NB4 (cell line): ENCODE measurements around the gene GDAP1L1.

Experiments used
- DNase-seq: peaks from one replicate; pipeline ENCODE4 v3.0.0; 2010; ENCODE audit warnings: low read depth
- H3K4me3 ChIP-seq: one replicate; pipeline ENCODE4 v1.5.1; 2011; ENCODE audit warnings: mild to moderate bottlenecking, low read depth, low read length, moderate library complexity
- MYC ChIP-seq: IDR thresholded peaks from 2 replicates; pipeline ENCODE4 v1.6.1; 2011; ENCODE audit warnings: low read depth, low read length
- POLR2A ChIP-seq: IDR thresholded peaks from 2 replicates; pipeline ENCODE4 v1.6.1; 2011; ENCODE audit warnings: mild to moderate bottlenecking; ENCODE audit not compliant: insufficient read length; ENCODE audit errors: extremely low read depth
- TF ChIP-seq, protein P1 (sequence below): IDR thresholded peaks from 2 replicates; pipeline ENCODE4 v1.6.1; 2011; ENCODE audit warnings: low read depth, low read length
- TF ChIP-seq, protein P2 (sequence below): IDR thresholded peaks from one replicate; pipeline ENCODE4 v1.5.1; 2012; ENCODE audit warnings: low read depth, low read length

GDAP1L1 gene

DNA sequence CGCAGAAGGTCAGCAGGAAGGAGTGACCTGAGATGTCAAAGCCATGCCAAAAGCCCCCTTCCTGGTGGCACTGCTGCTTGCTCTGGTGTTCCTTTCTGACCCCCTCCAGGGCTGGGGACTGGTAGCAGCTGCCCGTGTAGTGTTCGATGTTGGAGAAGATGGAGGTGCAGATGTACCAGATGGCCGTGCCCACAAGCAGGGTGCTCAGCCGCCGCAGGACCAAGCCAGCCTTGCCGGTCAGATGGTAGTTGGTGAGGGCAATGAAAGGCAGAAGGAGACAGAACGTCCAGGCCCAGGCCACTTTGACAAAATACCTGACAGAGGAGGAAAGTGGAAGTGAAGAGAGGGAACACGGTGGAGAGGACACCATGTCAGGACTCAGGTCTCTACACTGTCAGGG, 59.8 kb downstream of the GDAP1L1 start:
- TF ChIP-seq, protein P1, sequence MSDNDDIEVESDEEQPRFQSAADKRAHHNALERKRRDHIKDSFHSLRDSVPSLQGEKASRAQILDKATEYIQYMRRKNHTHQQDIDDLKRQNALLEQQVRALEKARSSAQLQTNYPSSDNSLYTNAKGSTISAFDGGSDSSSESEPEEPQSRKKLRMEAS = no peak
- TF ChIP-seq POLR2A = no peak
- TF ChIP-seq, protein P2, sequence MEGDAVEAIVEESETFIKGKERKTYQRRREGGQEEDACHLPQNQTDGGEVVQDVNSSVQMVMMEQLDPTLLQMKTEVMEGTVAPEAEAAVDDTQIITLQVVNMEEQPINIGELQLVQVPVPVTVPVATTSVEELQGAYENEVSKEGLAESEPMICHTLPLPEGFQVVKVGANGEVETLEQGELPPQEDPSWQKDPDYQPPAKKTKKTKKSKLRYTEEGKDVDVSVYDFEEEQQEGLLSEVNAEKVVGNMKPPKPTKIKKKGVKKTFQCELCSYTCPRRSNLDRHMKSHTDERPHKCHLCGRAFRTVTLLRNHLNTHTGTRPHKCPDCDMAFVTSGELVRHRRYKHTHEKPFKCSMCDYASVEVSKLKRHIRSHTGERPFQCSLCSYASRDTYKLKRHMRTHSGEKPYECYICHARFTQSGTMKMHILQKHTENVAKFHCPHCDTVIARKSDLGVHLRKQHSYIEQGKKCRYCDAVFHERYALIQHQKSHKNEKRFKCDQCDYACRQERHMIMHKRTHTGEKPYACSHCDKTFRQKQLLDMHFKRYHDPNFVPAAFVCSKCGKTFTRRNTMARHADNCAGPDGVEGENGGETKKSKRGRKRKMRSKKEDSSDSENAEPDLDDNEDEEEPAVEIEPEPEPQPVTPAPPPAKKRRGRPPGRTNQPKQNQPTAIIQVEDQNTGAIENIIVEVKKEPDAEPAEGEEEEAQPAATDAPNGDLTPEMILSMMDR = no peak
- no peak for TF ChIP-seq MYC
- DNase-seq = no peak

DNA sequence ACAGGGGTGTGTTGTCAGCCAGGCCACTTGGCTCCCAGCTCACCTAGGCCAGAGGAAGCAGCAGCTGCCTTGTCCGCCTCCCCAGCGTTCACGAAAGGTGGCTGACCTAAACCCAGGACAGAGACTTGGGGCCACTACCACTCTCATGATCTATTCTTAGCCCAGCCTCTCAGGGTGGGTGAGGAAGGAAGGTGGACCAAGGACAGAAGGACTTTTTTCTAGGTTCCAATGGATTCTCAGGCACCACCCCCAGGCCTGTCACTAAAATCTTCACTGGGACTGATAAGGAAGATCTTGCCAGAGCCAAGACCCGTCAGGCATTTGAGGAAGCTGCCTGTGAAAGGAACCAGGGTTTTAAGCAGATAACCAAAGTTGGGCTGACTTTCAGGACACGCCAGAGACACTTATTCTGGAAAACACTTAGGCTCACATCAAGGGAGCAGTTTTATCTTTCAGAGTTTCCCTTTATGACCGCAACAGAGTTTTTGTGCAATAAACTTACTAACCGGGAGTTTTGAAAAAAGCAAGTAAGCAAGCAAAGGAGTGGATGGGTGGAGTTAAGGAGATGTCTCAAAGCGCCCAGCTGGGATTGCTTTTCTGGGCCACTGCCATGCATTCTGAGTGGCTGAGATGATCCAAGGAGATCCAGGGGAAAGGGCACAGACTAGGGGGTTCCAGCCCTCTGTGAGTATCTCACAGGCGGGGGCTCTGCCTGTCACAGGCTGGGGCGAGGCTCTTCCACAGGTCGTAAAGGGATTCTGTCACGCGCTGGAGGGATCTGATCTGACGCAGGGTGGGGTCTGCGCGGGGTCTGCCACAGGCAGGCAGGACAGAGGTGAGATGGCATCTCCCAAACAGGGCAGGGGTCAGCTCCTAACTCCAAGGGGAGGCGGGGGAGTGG, 62.9 kb downstream of the GDAP1L1 start:
- H3K4me3 ChIP-seq = peak overlapping the region; percentile 92
- DNase-seq = peak; percentile 30
- no peak for TF ChIP-seq POLR2A
- TF ChIP-seq, protein P2 = no peak
- no peak for TF ChIP-seq MYC
- TF ChIP-seq, protein P1 = no peak

More for the DNA sequence above, 59.8 kb downstream of the GDAP1L1 start:
- H3K4me3 ChIP-seq = no peak overlapping the region

DNA sequence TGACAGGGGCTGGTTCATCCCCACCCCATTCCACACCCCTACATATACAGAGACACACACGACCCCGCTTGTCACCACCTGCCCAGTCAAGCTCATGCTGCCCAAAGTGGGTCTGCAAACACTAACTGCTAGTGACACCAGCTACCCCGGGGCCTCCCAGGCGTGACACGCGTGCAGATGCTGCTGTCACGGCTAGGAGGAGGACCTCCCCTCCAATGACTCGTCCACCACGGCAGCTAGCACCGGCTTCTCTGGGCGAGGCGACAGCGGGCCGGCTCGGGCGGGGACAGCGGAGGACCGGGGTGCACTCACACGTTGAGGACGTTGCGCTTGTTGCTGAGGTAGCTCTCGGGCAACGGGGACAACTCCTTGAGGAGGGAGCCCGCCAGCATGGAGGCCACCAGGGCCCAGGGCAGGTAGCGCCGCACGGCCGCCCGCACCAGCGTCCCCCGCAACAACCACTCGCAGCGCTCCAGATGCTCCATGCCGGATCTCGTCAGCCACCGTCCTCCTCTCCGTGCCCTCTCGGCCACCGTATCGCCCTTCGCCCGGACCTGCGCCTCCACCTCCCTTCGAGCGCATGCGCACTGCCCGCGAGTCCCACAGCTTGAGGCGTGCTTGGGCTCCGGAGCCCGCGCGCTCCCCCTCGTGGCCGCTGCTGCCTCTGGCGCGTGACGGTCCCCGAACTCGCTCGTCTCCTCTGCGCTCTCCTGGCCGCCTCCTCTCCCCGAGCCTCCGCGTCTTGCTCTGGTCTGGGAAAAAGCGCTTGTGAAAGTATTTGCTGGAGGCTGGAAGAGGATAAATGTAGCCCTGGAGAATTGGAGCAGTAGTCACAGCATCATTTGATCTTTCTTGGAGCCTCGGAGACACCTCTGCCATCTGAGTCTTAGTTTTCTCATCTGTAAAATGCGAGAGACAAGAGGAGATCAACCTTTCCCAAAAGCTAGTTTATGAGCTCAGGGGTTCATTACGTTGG, 63.8 kb downstream of the GDAP1L1 start, which contains the start of gene FITM2:
TSS of gene FITM2 (minus strand) at position 539 of the 976 bp plus-strand sequence. CDS start at position 485, 54 bp downstream.
- TF ChIP-seq MYC = peak; percentile 89
- TF ChIP-seq, protein P1 = peak; percentile 94
- TF ChIP-seq POLR2A = peak; percentile 51
- TF ChIP-seq, protein P2 = peak; percentile 84
- peak; percentile 96 for DNase-seq
- peak within 1 kb of the TSS; percentile 92 for H3K4me3 ChIP-seq

DNA sequence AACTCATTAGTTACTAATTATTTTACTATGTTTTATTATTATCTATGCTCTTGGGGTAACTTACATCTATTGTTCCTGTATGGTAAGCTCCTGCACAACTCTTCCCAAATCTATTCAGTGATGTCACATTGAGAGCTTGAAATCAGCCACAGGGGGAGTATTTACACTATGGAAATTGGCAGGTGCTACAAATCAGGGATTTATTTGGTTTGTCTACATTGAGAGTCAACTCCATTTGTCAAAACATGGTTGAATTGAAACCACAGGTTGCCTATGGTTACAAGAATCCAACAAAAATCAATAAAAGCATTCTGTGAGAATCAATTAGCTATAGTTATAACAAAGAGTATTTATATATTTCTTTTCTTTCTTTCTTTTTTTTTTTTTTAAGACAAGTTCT, 67.8 kb downstream of the GDAP1L1 start:
- no peak for TF ChIP-seq POLR2A
- H3K4me3 ChIP-seq = no peak overlapping the region
- no peak for DNase-seq

DNA sequence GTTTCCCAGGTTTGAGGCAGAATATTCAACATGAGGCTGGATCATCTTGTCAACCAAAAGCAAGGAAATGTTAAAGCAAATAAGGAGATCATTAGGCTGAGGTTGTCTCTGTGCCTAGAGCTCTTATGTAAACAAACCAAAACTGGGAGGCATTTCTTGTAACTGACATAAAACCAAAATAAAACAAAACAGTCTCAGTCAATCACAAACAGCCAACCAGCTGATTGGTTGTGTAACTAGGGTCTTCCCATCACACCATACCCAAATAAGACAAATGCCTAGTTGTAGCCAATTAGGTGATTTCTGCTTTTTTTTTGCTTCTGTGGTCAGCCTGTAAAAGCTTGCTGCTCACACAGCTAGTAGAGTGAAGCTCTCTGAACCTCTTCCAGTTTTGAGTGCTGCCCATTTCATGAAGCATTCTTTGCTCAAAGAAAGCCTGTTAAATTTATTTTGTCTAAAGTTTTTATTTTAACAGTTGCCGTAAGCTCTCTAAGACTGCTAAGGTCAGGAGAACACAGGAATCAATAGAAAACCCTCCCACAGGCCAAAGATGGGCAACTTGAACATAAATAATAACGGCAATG, 72.8 kb downstream of the GDAP1L1 start:
- no peak overlapping the region for H3K4me3 ChIP-seq
- TF ChIP-seq, protein P2 = no peak
- no peak for TF ChIP-seq POLR2A
- no peak for TF ChIP-seq MYC
- TF ChIP-seq, protein P1 = no peak
- DNase-seq = peak; percentile 48
